CD1c-positive myeloid dendritic cell (primary cell): ENCODE data around the gene SAP130.

Experiments
- DNase-seq: peaks from one replicate; pipeline ENCODE4 v3.0.0-alpha.2; 2016; ENCODE audit errors: extremely low spot score

SAP130 gene

GRCh38 chr2:127893494-127893893, 134.4 kb downstream of the SAP130 start:
- no peak for DNase-seq

DNA sequence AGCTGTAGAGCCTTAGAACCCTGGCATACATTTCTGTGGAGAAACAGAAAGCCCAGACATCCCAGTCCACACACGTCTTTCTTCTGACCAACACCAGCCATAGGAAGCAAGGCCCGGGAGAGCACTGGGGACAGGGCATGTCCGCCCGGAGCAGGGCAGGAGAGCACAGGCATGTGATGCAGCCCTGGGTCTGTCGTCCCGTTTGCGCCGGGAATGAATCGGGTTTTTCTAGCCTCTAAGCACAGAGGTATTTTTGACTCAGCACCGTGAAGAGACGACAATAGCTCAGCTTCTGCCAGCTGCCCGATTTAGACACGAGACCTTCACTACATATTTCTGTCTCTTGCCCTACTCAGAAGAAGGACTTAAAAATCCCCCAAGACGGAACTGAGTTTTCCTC, 134.8 kb downstream of the SAP130 start:
- no peak for DNase-seq

DNA sequence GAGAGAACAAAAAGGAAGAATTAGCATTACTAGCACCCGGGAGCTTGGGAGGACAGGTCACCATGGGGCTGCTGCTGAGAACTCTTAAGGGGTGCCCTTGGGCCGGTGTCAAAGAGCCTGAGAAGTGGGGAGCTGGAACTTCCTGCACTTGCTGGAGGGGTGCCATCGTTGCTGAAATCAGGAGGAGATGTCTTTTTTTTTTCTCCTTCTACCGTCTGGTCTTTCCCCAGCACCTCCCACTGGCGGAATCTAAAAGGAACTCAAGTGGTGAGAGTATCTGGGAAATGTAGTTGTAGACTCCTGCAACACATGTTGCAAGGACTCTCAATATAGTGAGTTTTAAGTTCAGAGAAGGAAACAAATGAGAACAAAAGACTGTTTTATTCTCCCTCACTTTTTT, 136.0 kb downstream of the SAP130 start:
- DNase-seq = no peak
